Brain microvascular endothelial cell (primary cell): ENCODE data around the gene TRMT10A.

ENCODE experiments used
- DNase-seq: peaks from one replicate; pipeline ENCODE4 v3.0.0-alpha.2; 2020
- H3K27ac ChIP-seq: fragments of 250-450 bp; sonication (Bioruptor Pico); 2 replicates; pipeline ENCODE4 v1.5.1; 2020; ENCODE audit warnings: mild to moderate bottlenecking, moderate library complexity
- H3K27me3 ChIP-seq: fragments of 250-450 bp; sonication (Bioruptor Pico); replicated peaks from 2 replicates; pipeline ENCODE4 v1.5.1; 2020; ENCODE audit warnings: mild to moderate bottlenecking
- H3K36me3 ChIP-seq: fragments of 250-450 bp; sonication (Bioruptor Pico); replicated peaks from 2 replicates; pipeline ENCODE4 v1.5.1; 2020; ENCODE audit warnings: mild to moderate bottlenecking
- H3K4me3 ChIP-seq: 2 replicates; pipeline ENCODE4 v1.5.1; 2011; ENCODE audit warnings: low read depth, mild to moderate bottlenecking, control low read depth, low read length, moderate library complexity
- CTCF ChIP-seq: IDR thresholded peaks from 2 replicates; pipeline ENCODE4 v1.5.1; 2011; ENCODE audit warnings: low read depth, mild to moderate bottlenecking, moderate library complexity, low read length, control low read depth, inconsistent platforms; ENCODE audit errors: missing control alignments
- in situ Hi-C: cut with HindIII; loops from 2 replicates; pipeline ENCODE4 v1.10.0; 2017; ENCODE audit warnings: low sequenced_read_pairs, low pct_ligation_motif_present

Gene TRMT10A

GRCh38 chr4:99586797-99587196 lies 23.0 kb upstream of the TRMT10A start:
- Histone ChIP-seq H3K4me3 (no peak overlapping the region), H3K27ac (no peak overlapping the region), H3K27me3 (no peaks in the 10 kb centered on the region), H3K36me3 (no peaks in the 10 kb centered on the region)
- in situ Hi-C loops = no loop called here
- no peak for DNase-seq
- no peak for TF ChIP-seq CTCF

- in situ Hi-C loops = no loop called here
- H3K4me3 ChIP-seq = no peak overlapping the region
- H3K27me3 ChIP-seq = no peaks in the 10 kb centered on the region
These were observed 22.5 kb upstream of the TRMT10A start for GRCh38 chr4:99586322-99586721.

GRCh38 chr4:99585516-99585915 lies 21.7 kb upstream of the TRMT10A start:
- H3K27me3 ChIP-seq = no peaks in the 10 kb centered on the region
- H3K4me3 ChIP-seq = no peak overlapping the region
- no peaks in the 10 kb centered on the region for H3K36me3 ChIP-seq
- no peak for DNase-seq
- TF ChIP-seq CTCF = no peak
- no peak overlapping the region for H3K27ac ChIP-seq
- in situ Hi-C loops = no loop called here

More at GRCh38 chr4:99586322-99586721, 22.5 kb upstream of the TRMT10A start:
- DNase-seq = no peak
- H3K36me3 ChIP-seq = no peaks in the 10 kb centered on the region
- no peak for TF ChIP-seq CTCF
- H3K27ac ChIP-seq = no peak overlapping the region

GRCh38 chr4:99578714-99579113 lies 14.9 kb upstream of the TRMT10A start:
- TF ChIP-seq CTCF = no peak
- H3K27me3 ChIP-seq = no peaks in the 10 kb centered on the region
- no peak overlapping the region for H3K27ac ChIP-seq
- H3K36me3 ChIP-seq = no peaks in the 10 kb centered on the region
- no peak for DNase-seq
- in situ Hi-C loops = no loop called here
- no peak overlapping the region for H3K4me3 ChIP-seq

- no peak within 1 kb of the TSS for H3K27ac ChIP-seq
- TF ChIP-seq CTCF = no peak
- DNase-seq = no peak
- in situ Hi-C loops = no loop called here
- H3K36me3 ChIP-seq = no peaks in the 10 kb centered on the region
- H3K27me3 ChIP-seq = no peaks in the 10 kb centered on the region
- H3K4me3 ChIP-seq = no peak within 1 kb of the TSS
These were observed 10.9 kb upstream of the TRMT10A start, which contains the start of gene MTTP for GRCh38 chr4:99574530-99575324. Gene MTTP (plus strand): TSS chr4:99574824. CDS start chr4:99574910, 86 bp downstream.
